GM10248 (cell line): ENCODE measurements around the gene ZNF549.
"Not testable (repeated sequence)": the region's sequence is repeated elsewhere in the genome, so short reads cannot be mapped to it uniquely, and the experiment has no call there.

Experiments used
- CTCF ChIA-PET: fragments of 300-600 bp; sonication (Branson Sonifier 250); formaldehyde crosslinking; extraction: SDS; loops from one replicate; lab custom pipeline; 2021; ENCODE audit warnings: antibody characterized with exemption; lab: Yijun Ruan, JAX
- POLR2A ChIA-PET: fragments of 350-650 bp; sonication (Branson Sonifier 250); formaldehyde crosslinking; extraction: SDS; loops from one replicate; lab custom pipeline; 2020; ENCODE audit warnings: antibody characterized with exemption; lab: Yijun Ruan, JAX
- DNase-seq: peaks from one replicate; pipeline ENCODE4 v3.0.0; 2012; ENCODE audit errors: extremely low spot score
- TF ChIP-seq, protein P1 (sequence below): IDR thresholded peaks from 2 replicates; pipeline ENCODE4 v1.5.1; 2012; ENCODE audit warnings: mild to moderate bottlenecking, low read depth; ENCODE audit errors: extremely low read depth, missing control alignments, control extremely low read depth

Gene ZNF549

DNA sequence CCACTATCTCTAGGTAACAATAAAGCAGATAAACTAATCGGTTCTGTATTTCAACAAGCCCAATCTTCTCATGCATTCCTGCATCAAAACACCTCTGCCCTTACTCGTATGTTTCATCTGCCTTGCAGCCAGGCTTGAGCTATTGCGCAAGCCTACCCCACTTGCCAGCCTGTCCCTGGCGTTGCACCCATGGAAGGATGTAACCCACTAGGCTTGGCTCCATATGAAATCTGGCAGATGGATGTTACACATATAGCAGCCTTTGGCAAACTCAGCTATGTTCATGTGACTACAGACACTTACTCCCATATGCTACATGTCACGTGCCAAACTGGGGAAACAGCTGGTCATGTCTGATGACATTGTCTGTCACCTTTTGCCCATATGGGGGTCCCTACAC lies 11.9 kb upstream of the ZNF549 start:
- CTCF ChIA-PET = no interaction called here
- POLR2A ChIA-PET = no interaction called here
- TF ChIP-seq, protein P1, sequence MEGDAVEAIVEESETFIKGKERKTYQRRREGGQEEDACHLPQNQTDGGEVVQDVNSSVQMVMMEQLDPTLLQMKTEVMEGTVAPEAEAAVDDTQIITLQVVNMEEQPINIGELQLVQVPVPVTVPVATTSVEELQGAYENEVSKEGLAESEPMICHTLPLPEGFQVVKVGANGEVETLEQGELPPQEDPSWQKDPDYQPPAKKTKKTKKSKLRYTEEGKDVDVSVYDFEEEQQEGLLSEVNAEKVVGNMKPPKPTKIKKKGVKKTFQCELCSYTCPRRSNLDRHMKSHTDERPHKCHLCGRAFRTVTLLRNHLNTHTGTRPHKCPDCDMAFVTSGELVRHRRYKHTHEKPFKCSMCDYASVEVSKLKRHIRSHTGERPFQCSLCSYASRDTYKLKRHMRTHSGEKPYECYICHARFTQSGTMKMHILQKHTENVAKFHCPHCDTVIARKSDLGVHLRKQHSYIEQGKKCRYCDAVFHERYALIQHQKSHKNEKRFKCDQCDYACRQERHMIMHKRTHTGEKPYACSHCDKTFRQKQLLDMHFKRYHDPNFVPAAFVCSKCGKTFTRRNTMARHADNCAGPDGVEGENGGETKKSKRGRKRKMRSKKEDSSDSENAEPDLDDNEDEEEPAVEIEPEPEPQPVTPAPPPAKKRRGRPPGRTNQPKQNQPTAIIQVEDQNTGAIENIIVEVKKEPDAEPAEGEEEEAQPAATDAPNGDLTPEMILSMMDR = no peak
- no peak for DNase-seq

DNA sequence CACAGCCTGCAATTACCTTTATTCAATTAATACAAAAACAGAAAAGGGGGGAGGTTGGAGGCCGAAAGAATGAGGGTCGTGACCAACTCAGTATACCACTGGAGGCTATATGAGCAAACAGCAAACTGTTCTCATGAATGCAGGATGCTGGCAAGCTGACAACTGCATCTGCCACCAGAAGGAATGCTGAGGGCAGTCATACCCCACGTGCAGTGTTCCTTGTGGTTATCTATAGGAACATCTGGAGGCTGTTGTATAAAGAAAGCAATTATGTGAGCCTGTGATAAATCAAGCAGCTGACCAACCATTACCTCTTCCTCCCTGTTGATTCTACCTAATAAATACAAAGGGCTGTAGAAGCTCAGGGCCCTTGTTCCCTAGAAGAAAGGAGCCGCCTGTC lies 9.1 kb upstream of the ZNF549 start:
- DNase-seq, CTCF ChIA-PET, POLR2A ChIA-PET: not testable (repeated sequence)

DNA sequence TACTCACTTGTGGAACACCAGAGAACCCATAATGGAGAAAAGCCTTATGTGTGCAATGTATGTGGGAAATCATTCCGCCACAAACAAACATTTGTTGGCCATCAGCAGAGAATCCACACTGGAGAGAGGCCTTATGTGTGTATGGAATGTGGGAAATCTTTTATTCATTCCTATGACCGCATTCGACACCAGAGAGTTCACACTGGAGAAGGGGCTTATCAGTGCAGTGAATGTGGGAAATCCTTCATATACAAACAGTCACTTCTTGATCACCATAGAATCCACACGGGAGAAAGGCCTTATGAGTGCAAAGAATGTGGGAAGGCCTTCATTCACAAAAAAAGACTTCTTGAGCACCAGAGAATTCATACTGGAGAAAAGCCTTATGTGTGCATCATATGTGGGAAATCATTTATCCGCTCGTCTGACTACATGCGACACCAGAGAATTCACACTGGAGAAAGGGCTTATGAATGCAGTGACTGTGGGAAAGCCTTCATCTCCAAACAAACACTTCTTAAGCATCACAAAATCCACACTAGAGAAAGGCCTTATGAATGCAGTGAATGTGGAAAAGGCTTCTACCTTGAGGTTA lies 10.9 kb downstream of the ZNF549 start:
- DNase-seq = no peak
- TF ChIP-seq, protein P1 = no peak
- CTCF ChIA-PET = no interaction called here
- POLR2A ChIA-PET = no interaction called here

DNA sequence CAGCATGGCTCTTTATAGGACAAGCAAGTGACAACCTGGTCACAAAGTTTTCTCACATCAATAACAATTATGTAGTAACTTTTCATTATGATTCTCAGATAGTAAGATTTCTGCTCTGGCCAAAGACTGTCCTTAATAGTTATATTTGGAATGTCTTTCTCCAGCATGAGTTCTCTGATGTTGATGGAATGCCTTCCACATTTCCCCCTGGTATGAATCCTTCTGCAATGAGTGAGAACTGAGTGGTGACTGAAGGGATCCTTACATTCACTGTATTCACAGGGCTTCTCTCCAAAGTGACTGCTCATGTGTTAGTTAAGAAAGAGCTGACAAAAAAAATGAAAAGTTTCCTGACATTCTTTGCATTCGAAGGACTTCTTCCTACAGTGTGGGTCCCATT lies 19.4 kb downstream of the ZNF549 start:
- ChIA-PET CTCF (no interaction called here), POLR2A (no interaction called here)
- TF ChIP-seq, protein P1 = no peak
- no peak for DNase-seq

DNA sequence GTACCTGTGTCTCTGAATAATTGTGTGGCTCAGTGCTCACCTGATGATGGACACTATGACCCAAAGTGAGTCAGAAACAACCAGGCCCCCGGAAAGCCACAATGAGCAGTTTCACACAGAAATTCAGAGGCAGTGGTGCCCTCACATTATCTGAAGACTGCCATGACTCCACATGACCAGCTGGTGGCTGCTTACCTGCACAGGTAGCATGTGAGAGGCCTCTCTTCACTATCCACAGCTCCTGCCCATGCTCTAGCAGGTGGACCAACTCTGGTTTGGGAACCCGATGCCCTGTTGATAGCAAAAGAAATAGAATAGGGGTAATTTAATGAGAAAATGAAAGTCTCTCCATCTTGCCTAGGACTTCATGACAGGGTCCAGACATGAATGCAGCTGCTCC lies 25.3 kb downstream of the ZNF549 start:
- ChIA-PET POLR2A (no interaction called here), CTCF (no interaction called here)
- DNase-seq = no peak
- TF ChIP-seq, protein P1 = no peak

DNA sequence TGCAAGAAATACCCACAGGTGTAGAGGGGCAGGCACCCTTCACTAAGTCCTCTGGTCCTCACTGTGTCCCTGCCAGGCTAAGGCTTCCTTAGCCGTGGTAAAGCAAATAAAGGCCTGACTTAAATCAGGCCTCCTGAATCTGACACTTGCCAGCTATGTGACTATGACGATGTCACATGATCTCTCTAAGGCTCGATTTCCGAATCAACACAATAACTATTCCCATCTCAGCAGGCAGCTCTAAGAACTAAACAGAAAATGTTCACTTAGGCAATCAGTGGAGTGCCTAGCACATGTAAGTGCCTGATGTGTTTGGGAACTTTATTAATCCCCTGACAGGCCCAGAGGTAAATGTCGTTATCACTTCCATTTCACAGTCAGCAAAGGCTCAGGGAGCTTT lies 30.5 kb downstream of the ZNF549 start:
- ChIA-PET CTCF (interaction anchor here (1.2 kb wide), 1 partner anchor 129 kb away, joined by 3 read pairs; no protein-coding TSS in a partner anchor), POLR2A (no interaction called here)
- TF ChIP-seq, protein P1 = no peak
- DNase-seq = no peak

DNA sequence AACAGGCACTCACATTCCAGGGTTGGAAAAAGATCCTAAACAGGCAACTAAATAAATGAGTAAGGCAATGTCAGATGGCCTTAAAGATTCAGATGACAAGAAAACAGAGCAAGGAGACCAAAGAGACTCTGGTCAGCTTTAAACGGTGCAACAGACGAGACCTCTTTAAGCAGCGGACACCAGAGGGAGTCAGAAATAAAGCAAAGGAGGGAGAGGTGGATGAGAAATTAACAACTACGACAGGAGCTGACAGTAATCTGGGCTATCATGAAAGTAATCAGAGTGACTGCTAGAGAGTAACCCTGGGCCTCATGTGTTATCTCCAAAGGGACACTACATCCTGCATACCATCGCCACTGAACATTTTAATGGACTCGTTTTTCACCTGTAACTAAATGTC lies 31.4 kb downstream of the ZNF549 start:
- ChIA-PET POLR2A (interaction anchor here (1.0 kb wide), 1 partner anchor 59 kb away, joined by 3 read pairs; the partner anchor contains the start of gene ZNF773), CTCF (interaction anchor here (1.2 kb wide), 1 partner anchor 130 kb away, joined by 3 read pairs; no protein-coding TSS in a partner anchor)
- TF ChIP-seq, protein P1 = no peak
- no peak for DNase-seq
